SU-DHL-6 (cell line): ENCODE results near the gene CDKN3.

Experiments
- H2AFZ ChIP-seq: fragments of 200-600 bp; sonication (generic); 2 replicates; pipeline ENCODE4 v1.6.1; 2014; ENCODE audit warnings: low read depth, mild to moderate bottlenecking, moderate library complexity, mixed read lengths, antibody characterized with exemption, low read length; ENCODE audit not compliant: severe bottlenecking
- H3F3A ChIP-seq: fragments of 200-600 bp; shearing (Covaris generic); 2 replicates; pipeline ENCODE4 v1.6.0; 2016; ENCODE audit warnings: antibody characterized with exemption, mild to moderate bottlenecking; ENCODE audit not compliant: insufficient read depth
- H3K27ac ChIP-seq: fragments of 200-600 bp; sonication (generic); 2 replicates; pipeline ENCODE4 v1.5.1; 2016; ENCODE audit warnings: low read depth, mild to moderate bottlenecking, low read length, moderate library complexity, mixed read lengths
- H3K27me3 ChIP-seq: fragments of 200-600 bp; sonication (generic), shearing (Covaris generic); 2 replicates; pipeline ENCODE4 v1.6.0; 2014; ENCODE audit warnings: mild to moderate bottlenecking, low read length
- H3K36me3 ChIP-seq: fragments of 200-600 bp; sonication (generic); 2 replicates; pipeline ENCODE4 v1.6.1; 2014; ENCODE audit warnings: mild to moderate bottlenecking, low read length, mixed read lengths
- H3K4me2 ChIP-seq: fragments of 300-600, 200-600 bp; shearing (Covaris generic), sonication (generic); 2 replicates; pipeline ENCODE4 v1.6.0; 2014; ENCODE audit warnings: low read length, low read depth, mild to moderate bottlenecking; ENCODE audit not compliant: poor library complexity, severe bottlenecking
- H3K4me3 ChIP-seq: fragments of 200-600 bp; sonication (generic); 2 replicates; pipeline ENCODE4 v1.5.1; 2014; ENCODE audit warnings: antibody characterized with exemption, low read length, mild to moderate bottlenecking, mixed read lengths; ENCODE audit not compliant: insufficient read depth, poor library complexity, severe bottlenecking
- H3K79me2 ChIP-seq: fragments of 200-600 bp; sonication (generic); 2 replicates; pipeline ENCODE4 v1.6.1; 2014; ENCODE audit warnings: mild to moderate bottlenecking, low read length, moderate library complexity; ENCODE audit not compliant: insufficient read depth
- H3K9ac ChIP-seq: fragments of 200-600 bp; sonication (generic); 2 replicates; pipeline ENCODE4 v1.7.0; 2014; ENCODE audit warnings: mild to moderate bottlenecking, low read length
- H3K9me2 ChIP-seq: fragments of 200-600 bp; sonication (generic); replicated peaks from 2 replicates; pipeline ENCODE4 v1.6.1; 2014; ENCODE audit warnings: low read length; ENCODE audit not compliant: insufficient read depth
- H3K9me3 ChIP-seq: fragments of 200-600 bp; sonication (generic); 2 replicates; pipeline ENCODE4 v1.6.1; 2014; ENCODE audit warnings: low read length, mixed read lengths; ENCODE audit not compliant: insufficient read depth
- H4K20me1 ChIP-seq: fragments of 200-600 bp; sonication (generic); 2 replicates; pipeline ENCODE4 v1.6.1; 2014; ENCODE audit warnings: low read depth, mild to moderate bottlenecking, antibody characterized with exemption, low read length, moderate library complexity, mixed read lengths
- EZH2phosphoT487 ChIP-seq: fragments of 200-600 bp; sonication (generic), shearing (Covaris generic); conservative IDR thresholded peaks from 2 replicates; pipeline ENCODE4 v1.6.1; 2018; ENCODE audit warnings: mild to moderate bottlenecking, antibody characterized with exemption, low read length, moderate library complexity, mixed read lengths
- TF ChIP-seq, protein P1 (sequence below): fragments of 200-600 bp; sonication (generic); IDR thresholded peaks from one replicate; pipeline ENCODE4 v1.5.1; 2017; ENCODE audit warnings: antibody characterized with exemption, mild to moderate bottlenecking, low read length, moderate library complexity; ENCODE audit not compliant: insufficient read depth, poor library complexity, severe bottlenecking

Gene CDKN3

GRCh38 chr14:54354968-54355641 is 41.7 kb upstream of the CDKN3 start:
- H3K9me3 ChIP-seq: no peaks in the 10 kb centered on the region
- no peaks in the 10 kb centered on the region for H3K9me2 ChIP-seq
- H3K4me2 ChIP-seq: no peak overlapping the region
- TF ChIP-seq, protein P1, sequence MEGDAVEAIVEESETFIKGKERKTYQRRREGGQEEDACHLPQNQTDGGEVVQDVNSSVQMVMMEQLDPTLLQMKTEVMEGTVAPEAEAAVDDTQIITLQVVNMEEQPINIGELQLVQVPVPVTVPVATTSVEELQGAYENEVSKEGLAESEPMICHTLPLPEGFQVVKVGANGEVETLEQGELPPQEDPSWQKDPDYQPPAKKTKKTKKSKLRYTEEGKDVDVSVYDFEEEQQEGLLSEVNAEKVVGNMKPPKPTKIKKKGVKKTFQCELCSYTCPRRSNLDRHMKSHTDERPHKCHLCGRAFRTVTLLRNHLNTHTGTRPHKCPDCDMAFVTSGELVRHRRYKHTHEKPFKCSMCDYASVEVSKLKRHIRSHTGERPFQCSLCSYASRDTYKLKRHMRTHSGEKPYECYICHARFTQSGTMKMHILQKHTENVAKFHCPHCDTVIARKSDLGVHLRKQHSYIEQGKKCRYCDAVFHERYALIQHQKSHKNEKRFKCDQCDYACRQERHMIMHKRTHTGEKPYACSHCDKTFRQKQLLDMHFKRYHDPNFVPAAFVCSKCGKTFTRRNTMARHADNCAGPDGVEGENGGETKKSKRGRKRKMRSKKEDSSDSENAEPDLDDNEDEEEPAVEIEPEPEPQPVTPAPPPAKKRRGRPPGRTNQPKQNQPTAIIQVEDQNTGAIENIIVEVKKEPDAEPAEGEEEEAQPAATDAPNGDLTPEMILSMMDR: no peak
- TF ChIP-seq EZH2phosphoT487: no peak
- no peaks in the 10 kb centered on the region for H4K20me1 ChIP-seq
- no peaks in the 10 kb centered on the region for H3K79me2 ChIP-seq
- H2AFZ ChIP-seq: no peak overlapping the region
- H3F3A ChIP-seq: no peaks in the 10 kb centered on the region
- no peaks in the 10 kb centered on the region for H3K27me3 ChIP-seq
- no peak overlapping the region for H3K4me3 ChIP-seq
- no peaks in the 10 kb centered on the region for H3K36me3 ChIP-seq
- no peak overlapping the region for H3K9ac ChIP-seq
- H3K27ac ChIP-seq: no peak overlapping the region

- H3K4me3 ChIP-seq: no peak overlapping the region
- no peaks in the 10 kb centered on the region for H3K36me3 ChIP-seq
- H3F3A ChIP-seq: no peaks in the 10 kb centered on the region
- no peaks in the 10 kb centered on the region for H3K79me2 ChIP-seq
- no peak overlapping the region for H3K9ac ChIP-seq
- H4K20me1 ChIP-seq: no peaks in the 10 kb centered on the region
- no peaks in the 10 kb centered on the region for H3K9me2 ChIP-seq
- H3K27ac ChIP-seq: no peak overlapping the region
- H3K4me2 ChIP-seq: no peak overlapping the region
- H3K9me3 ChIP-seq: no peaks in the 10 kb centered on the region
- H3K27me3 ChIP-seq: no peaks in the 10 kb centered on the region
- TF ChIP-seq, protein P1: no peak
- no peak for TF ChIP-seq EZH2phosphoT487
- H2AFZ ChIP-seq: no peak overlapping the region
These were observed 41.1 kb upstream of the CDKN3 start for GRCh38 chr14:54355698-54356097.

DNA sequence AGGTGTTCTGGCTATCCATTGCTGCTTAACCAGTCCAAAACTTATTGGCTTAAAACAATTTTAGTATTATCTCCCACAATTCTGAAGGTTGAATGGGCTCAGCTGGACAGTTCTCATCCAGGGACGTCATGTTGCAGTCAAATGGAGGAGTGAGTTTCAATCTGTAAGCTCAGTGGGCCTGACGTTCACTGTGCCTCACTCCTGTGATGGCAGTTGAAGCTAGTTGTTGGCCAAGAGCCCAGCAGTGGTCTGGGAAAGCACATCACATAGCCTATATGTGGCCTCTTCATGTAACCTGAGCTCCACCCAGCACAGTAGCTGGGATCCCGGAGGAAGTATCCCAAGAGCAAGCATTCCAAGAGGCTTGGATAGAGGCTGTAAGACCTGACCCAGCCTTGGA is 40.6 kb upstream of the CDKN3 start:
- Histone ChIP-seq H3F3A (no peaks in the 10 kb centered on the region), H3K27ac (no peak overlapping the region), H3K36me3 (no peaks in the 10 kb centered on the region), H3K9me2 (no peaks in the 10 kb centered on the region), H3K9me3 (no peaks in the 10 kb centered on the region), H3K27me3 (0 out of 2 replicates have a peak, but pooled peaks cover under 1% of the 10 kb centered on the region), H3K4me2 (no peak overlapping the region), H3K79me2 (no peaks in the 10 kb centered on the region), H4K20me1 (no peaks in the 10 kb centered on the region), H2AFZ (no peak overlapping the region), H3K9ac (no peak overlapping the region), H3K4me3 (no peak overlapping the region)
- TF ChIP-seq, protein P1: no peak
- TF ChIP-seq EZH2phosphoT487: no peak
